GF-D8 (cell line): ENCODE measurements around the gene P2RX4.
"Not testable (repeated sequence)": the region's sequence is repeated elsewhere in the genome, so short reads cannot be mapped to it uniquely, and the experiment has no call there.

Experiments used
- DNase-seq: peaks from one replicate; lab custom pipeline; 2025; lab: John Stamatoyannopoulos, UW

P2RX4 gene

DNA sequence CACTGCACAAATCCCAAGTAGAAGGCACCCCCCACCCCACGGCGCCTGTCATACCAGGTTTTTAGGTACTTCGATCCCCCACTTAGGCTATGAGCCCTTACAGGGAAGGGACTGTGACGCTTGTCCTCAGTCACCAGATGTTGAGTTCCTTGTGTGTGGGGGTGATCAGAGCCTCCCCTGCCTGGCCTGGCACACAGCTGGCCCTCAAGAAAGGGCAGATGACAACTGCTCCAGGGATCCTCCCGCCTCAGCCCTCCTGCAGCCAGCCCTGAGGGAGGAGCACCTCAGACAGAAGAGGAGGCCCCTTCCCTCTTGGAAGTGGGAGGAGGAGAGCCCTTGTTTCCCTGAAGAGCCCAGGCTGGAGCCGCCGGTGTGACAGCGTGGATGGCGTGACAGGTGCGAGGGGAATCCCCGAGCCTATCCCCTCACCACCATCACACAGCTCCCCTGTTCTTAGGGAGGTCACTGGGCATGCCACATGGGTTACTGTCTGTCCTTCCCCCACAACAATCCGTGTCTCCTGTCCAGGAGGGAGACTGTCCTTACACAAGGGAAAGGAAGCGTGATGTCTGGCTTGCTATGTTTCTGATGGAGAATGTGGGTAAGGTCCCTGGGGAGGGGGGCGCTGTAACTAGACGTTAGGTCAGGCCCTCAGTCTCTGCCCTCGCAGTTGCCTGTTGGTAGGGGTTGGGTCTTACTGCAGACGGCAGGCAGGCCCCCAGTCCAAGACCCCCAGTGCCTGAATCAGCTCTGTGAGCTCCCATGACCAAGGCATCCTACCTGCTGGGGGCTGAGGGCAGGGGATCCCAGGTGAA lies 31.4 kb downstream of the P2RX4 start:
- DNase-seq = no peak

DNA sequence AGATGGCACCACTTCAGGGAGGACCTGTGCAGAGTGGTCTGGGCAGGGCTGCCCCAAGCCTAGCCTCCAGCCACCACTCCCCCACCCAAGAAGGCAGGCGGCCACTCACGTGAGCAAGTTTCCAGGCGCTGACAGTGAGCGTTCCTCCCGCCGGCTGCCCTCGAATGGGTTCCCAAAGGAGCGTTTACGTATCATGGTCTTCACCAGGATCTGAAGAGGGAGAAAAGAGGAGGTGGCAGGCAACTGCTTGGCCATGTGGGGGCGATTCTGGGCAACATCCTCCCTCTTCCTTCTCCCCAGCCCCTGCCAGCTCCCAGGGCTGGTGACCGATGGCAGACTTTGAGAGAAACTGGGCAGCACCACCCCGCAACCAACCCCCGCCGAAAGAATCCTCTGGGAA lies 35.1 kb downstream of the P2RX4 start:
- DNase-seq = no peak

DNA sequence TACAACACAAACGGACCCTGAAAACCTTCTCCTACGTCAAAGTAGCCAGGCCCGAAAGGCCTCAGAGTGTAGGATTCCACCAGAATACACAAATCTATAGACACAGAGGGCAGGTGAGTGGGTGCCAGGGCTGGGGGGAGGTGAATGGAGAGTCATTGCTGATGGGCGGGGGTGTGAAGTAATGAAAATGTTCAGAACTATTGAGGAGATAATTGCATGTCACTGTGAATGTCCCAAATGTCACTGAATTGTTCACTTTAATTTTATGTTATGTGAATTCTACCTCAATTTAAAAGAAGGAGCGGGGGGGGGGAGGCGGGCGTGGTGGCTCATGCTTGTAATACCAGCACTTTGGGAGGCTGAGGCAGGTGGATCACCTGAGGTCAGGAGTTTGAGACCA lies 36.0 kb downstream of the P2RX4 start:
- DNase-seq = no peak

DNA sequence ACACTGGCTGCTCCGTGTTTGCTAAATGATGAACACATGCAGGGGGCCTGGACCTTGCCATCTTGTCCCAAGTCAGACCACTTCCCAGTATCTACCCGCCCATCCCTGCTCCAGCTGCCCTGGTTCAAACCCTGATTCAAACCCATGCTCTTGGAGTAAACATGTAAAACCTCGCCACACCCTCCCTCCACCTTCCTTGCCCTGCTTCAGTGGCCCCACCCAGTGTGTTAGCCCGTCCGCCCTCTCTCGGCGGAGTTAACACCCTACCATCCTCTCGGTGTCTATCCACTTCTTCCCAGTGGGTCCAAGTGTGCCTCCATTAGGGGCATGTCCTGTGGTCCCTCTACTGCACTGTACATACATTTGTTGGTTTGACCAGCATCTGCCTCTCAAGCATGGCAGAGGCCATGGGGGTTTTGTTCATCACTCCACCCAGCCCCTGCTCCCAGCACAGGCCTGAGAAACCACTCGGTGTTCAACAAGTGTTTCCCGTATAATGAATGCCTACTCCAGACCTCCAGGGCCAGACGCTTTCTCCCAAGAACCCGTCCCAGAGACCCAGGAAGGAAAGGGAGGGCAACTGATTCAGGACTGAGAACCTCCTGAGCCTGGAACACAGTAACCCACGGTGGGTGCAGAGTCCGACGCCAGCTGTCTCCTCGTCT lies 37.1 kb downstream of the P2RX4 start:
- DNase-seq = no peak

DNA sequence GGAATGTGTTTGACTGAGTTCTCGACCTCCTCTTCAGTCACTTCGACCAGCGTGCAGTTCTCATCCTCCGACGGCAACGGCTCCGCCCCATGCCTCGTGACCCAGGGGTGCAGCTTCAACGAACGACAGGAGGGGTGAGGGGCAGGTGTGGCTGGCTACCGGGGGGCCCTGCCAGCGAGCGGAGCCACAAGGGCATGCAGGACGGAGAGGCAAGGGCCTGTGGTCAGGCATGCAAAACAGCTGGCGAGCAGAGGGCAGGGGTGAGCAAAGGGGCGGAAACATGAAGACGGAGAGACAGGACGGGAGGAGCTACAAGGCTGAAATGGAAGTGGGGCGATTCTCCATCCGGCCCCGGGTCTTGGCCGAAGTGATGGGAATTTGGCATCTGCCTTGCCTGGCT lies 38.7 kb downstream of the P2RX4 start:
- no peak for DNase-seq

DNA sequence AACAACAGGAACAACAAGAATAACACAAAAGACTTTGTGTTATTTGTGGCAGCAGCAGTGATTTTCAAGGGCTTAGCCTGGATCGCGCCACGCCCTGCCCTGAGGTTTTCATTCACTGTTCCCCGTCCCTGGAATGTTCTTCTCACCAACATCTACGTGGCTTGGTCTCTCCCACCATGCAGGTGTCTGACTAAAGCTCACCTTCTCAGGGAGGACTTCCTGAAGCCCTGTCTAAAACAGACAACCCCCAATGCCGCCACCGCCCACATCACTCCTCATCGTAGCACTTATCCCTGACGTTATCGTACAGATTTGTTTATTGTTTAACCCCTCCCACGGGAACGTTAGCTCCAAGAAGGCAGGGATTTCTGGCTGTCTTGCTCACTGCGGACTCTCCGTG lies 40.4 kb downstream of the P2RX4 start:
- DNase-seq = no peak

DNA sequence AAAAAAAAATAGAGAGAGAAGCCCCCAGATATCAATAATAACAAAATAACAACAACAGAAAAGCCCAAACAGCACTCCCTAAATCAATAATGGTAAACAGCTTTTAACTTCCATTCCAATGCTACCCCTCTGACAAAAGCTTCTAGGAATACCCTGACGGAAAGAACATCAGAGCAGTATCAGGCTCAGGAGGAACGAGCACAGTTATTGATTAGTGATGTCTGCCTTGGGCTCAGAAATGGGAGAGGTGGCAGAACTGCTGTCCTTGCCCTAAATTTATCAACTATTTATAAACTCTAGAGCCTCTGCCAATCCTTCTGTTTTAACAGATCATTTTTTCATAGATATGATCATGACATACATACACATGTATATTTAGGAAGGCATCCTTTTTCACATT lies 41.9 kb downstream of the P2RX4 start:
- DNase-seq = no peak

DNA sequence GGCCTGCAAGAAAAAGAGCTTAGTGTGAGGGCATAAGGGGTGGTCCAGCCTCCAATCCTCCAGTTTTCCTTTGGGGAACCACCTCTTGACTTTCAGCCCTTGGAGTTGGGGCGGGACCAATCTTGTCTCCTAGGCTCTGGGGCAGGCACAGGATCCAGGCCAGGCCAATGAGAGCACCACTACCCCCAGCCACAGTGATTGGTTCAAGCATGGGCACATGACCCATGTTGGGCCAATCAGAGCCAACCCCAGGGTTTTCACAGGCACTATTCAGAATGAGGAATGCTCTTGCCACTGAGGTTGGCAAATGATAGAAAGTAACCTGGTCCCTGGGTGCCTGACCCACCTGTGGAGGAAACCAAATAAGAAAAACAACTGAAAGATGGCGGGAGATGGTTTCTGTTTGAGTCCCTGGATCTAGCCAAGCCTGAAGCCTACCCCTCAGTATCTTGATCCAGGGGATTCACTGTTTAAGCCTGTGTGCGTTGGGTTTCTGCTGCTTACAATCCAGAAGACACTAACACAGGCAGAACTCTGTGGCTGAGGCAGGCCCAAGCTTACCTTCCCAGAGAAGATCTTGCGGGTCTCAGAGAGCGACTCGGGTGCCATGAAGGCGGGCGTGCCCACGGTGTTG lies 42.9 kb downstream of the P2RX4 start:
- no peak for DNase-seq

DNA sequence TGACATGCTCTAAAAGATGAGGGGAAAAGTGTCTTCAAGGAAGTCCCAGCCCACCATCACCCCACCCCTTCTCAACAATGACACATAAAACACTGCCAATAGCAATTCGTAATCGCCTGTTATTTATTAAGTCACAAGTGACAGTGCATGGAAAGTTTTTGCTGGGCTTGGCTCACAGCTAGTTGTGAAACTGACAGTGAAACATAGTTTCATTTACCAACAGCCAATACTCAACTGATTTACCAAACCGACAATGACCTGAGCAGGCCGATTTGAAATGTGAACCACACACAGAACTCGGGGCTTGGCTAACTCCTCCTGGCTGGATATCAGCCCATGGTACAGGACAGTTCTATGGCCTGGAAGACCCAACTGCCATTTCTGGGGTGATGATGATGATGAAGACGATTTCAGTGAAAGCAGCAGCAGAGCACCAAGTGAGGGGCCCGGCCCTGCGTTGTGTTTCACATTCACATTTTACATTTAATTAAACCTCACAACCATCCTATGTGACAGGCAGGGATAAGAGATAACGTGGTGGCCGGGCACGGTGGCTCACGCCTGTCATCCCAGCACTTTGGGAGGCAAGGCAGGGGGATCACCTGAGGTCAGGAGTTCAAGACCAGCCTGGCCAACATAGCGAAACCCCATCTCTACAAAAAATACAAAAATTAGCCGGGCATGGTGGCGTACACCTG lies 43.9 kb downstream of the P2RX4 start:
- no peak for DNase-seq

DNA sequence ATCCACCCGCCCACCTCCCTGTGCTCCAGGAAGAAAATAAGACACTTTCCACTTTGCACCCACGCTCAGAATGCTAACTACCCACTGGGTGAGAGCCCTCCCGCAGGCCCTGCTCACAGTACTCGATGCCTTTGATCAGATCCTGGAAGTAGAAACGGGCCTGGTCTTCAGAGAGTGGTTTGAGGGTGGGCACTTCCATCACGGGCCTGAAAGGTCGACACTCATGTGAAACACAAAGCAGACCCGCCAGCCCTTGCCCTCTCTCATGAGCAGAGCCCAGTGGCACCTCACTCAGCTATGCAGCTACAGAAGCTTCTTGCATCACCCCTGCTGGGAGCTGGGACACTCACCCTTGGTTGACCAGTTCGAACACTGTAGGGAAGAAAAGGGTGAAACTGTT lies 45.5 kb downstream of the P2RX4 start:
- no peak for DNase-seq

DNA sequence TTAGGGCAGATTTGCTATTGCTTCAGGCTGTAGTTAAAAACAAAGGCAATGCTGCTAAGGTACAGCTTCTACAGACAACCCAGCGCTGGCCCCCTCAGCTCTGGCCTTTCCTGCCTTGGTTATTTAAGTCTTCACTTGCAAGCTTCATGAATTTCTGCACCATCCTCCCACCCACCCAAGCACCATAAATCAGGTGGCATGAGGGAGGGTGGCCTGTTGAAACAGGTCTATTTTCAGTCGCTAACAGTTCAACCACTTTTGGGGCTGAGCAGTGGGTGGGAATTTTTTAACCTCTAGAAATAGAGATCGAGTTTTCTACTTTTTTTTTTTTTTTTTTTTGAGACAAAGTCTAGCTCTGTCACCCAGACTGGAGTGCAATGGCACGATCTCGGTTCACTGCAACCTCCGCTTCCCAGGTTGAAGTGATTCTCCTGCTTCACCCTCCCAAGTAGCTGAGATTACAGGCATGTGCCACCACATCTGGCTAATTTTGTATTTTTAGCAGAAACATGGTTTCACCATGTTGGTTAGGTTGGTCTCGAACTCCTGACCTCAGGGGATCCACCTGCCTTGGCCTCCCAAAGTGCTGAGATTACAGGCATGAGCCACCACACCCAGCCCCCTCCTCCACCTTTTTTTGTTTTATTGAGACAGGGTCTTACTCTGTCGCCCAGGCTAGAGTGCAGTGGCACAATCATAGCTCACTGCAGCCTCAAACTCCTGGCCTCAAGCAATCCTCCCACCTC lies 47.9 kb downstream of the P2RX4 start:
- not testable (repeated sequence) for DNase-seq

DNA sequence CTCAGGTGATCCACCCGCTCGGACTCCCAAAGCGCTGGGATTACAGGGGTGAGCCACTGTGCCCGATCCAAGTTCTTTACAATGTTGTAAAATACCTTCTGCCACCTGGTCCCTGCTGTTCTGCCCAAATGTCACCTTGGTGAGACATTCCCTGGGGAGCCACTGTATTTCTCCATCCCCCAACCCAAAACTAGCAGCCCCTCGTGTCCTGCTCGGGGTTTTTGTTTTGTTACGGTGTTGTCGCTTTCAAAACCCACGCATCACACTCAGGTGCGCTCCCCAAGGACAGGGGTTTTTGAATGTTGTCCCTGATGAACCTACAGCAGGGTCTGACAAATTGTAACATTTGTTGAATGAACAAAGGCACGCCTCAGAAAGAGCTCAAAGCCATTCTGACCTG lies 49.1 kb downstream of the P2RX4 start:
- DNase-seq = no peak

DNA sequence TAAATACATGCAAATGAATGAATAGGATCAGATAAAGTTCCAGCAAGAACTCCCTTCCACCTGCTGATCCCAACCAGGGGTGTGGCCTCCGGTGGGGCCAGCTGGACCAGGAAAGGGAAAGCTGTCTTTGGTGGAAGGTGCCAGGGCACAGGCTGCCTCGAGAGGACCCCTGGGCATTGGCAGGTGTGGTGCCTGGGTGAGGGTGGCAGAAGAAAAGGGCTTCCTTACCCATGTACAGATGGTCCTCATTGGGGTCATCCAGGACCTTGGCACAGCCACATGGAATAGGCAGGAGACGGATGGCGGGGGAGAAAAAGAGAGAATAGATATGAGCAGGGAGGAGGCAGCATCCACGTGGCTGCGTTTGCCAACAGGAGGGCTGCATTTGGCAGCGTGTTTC lies 50.2 kb downstream of the P2RX4 start:
- no peak for DNase-seq

DNA sequence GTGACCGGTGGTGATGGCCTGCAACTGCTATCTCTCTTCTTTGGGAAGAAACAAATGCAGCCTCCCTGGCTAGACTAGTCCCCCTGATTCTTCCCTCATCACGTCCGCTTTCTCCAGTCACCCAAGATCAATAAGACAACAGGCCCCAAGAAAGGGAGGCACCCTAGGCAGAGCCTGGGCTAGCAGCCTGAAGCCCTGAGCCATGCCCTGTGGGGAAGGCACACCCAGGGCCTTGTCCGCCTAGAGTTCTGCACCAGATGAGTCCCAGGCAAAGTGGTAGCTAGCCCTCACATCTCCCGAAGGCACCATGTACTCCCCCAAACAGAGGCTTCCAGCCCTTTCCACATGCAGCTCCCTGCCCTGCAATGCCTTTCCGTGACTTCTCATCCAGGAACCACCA lies 51.5 kb downstream of the P2RX4 start:
- DNase-seq = no peak

DNA sequence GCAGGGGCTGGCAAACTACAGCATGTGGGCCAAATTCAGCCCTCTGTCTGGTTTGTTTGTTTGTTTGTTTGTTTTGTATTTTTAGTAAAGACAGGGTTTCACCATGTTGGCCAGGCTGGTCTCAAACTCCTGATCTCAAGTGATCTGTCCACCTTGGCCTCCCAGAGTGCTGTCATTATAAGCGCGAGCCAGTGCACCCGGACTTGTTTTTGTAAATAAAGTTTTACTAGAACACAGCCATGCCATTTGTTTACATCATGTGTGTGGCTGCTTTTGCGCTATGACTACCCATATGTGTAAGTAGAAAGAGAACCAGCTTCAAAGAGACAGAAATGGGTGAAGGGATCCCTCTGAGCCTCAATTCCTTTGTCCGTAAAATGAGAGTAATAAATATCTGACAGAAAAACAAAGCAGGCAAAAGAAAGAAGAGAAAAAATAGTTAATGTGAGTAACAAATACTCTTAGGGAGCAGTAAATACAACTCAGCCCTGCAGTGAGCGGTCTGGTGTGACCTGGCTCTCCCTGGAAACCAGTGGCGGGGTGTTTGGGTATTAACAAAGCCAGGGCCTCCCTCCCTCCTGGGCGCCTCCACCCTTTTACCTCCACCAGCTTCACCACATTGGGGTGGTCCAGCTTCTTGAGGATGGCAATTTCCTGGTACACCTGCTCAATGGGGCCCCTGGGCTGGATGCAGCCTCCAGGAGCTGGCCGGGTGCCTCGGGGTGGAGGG lies 53.4 kb downstream of the P2RX4 start:
- no peak for DNase-seq

DNA sequence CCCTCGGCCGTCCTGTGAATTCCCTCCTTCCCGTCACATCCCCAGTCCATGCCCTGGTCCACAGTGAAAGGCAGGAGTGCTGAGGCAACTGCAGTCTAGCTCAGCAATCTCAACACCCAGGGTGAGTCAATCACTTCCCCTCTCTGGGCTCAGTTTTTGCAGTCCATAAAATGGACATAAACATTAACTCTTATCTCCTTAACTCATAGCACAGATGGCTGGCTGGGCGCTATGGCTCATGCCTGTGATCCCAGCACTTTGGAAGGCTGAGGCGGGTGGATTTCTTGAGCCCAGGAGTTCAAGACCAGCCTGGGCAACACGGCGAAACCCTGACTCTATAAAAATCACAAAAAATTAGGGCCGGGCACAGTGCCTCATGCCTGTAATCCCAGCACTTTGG lies 54.2 kb downstream of the P2RX4 start:
- no peak for DNase-seq

DNA sequence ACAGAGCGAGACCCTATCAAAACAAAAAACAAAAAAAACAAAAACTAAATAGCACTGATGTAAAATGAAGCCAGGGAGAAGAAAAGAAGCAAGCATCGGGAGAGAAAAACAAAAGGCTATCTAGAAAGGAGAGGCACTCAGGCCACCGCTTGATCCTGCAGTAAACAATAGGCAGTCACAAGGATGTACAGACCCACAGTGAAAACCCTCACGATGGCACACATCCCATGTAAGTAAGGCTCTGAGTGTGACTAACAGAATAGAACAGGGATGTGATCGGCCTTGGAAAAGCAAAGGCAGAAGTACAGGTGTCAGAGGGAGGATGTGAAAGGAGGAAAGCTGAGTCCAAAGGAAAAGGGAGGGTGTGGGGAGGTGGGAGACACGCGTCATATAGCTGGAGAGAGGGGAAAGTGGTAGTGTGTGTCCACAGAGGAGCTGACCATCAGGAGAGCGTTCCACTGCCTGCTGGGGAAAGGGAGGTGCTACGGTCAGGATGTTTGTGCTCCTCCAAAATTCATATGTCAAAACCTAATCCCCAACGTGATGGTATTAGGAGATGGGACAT lies 55.1 kb downstream of the P2RX4 start:
- no peak for DNase-seq

DNA sequence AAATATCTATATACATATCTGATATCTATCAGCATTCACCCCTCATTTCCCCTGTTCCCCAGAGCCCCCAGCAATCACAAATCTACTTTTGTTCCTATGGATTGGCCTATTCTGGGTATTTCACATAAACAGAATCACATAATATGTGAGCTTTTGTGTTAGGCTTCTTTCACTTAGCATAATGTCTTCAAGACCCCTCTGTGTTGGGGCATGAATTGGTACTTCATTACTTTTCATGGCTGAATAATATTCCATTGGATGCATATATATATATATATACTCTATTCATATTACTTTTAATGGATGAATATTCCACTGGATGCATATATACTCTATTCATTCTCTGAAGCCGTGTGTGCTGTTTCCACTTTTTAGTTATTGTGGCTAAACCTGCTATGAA lies 57.9 kb downstream of the P2RX4 start:
- no peak for DNase-seq

DNA sequence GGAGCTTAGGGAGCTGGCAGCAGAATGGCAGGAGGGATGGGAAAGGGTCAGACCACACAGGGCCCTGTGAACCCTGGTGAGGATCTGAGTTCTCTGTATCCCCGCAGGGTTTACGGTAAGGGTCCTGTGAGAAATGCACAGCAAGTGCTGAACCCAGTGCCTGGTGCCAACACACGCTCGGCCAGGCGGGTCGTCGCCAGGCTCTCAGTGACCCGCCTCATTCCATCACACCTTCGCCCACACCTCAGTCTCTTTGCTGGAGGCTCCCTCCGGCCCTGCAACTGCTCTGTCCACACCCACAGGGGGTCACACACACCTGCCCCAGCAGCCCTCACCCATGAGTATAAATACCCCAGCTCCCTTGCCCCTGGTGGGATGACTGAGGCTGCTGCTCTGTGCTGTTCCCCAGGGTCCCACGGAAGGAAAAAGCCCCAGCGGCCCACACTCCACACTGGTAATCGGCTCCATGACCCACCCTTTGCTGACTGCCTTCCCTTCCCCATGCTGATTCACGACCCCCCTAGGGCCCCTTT lies 63.5 kb downstream of the P2RX4 start:
- DNase-seq = no peak

DNA sequence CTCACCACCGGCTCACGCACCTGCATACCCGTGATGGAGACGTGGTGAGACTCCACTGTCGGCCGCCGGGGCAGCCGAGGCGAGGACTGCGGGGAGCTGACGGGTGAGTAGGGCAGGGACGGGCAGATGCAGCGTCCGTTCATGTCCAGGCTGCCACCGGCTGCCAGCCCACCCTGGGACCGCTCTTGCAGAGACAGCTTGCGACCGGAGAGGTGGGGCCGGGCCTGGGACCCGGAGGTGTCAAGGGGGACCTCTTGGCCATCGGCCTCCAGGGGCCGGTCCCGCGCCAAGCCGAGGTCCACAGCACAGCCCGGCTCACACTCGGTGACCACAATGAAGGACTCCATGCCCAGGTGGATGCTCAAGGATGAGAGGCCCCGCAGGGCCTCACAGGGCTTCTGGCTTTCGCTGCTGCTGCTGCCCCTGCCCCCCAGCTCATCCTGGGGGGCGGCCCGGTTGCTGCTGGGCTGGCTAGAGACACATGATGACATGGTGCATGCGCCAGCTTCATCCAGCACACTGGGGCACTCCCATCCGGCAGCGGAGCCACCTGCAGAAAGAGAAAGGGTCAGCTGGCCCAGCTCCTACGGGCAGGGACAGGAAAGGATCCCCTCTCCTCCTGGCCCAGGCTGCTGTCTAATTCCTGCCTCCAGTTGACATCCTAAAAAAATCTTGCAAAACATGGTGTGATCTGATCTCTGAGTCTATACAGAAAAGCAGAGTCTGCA lies 64.3 kb downstream of the P2RX4 start:
- no peak for DNase-seq
